HEK293T (cell line): ENCODE data around the gene PRKCA.

ENCODE experiments used
- CTCF ChIA-PET: fragments of 350-600 bp; formaldehyde crosslinking; extraction: SDS; loops from one replicate; lab custom pipeline; 2021; ENCODE audit warnings: antibody characterized with exemption, inconsistent platforms; lab: Yijun Ruan, JAX
- POLR2A ChIA-PET: fragments of 350-600 bp; formaldehyde crosslinking; extraction: SDS; loops from one replicate; lab custom pipeline; 2020; ENCODE audit warnings: antibody characterized with exemption, inconsistent platforms; lab: Yijun Ruan, JAX
- DNase-seq: peaks from one replicate; pipeline ENCODE4 v3.0.0; 2012; ENCODE audit warnings: mixed read lengths; ENCODE audit errors: extremely low spot score
- ARNT ChIP-seq: fragments of 450-650 bp; IDR thresholded peaks from 2 replicates; pipeline ENCODE4 v1.6.1; 2017; ENCODE audit warnings: mild to moderate bottlenecking
- BHLHE40 ChIP-seq: fragments of 450-650 bp; IDR thresholded peaks from 2 replicates; pipeline ENCODE4 v1.6.1; 2016; ENCODE audit warnings: mild to moderate bottlenecking, moderate library complexity, borderline replicate concordance
- CTBP1 ChIP-seq: fragments of 450-650 bp; IDR thresholded peaks from 2 replicates; pipeline ENCODE4 v1.6.1; 2016; ENCODE audit warnings: borderline replicate concordance
- ELF4 ChIP-seq: fragments of 450-650 bp; IDR thresholded peaks from 2 replicates; pipeline ENCODE4 v1.6.1; 2017; ENCODE audit warnings: antibody characterized with exemption
- FOXA1 ChIP-seq: fragments of 450-650 bp; IDR thresholded peaks from 2 replicates; pipeline ENCODE4 v1.6.1; 2016; ENCODE audit warnings: mild to moderate bottlenecking
- FOXK2 ChIP-seq: fragments of 450-650 bp; IDR thresholded peaks from 2 replicates; pipeline ENCODE4 v1.6.1; 2016; ENCODE audit warnings: mild to moderate bottlenecking
- FOXM1 ChIP-seq: fragments of 450-650 bp; IDR thresholded peaks from 2 replicates; pipeline ENCODE4 v1.6.1; 2017; ENCODE audit warnings: mild to moderate bottlenecking, borderline replicate concordance
- HDGF ChIP-seq: fragments of 450-650 bp; IDR thresholded peaks from 2 replicates; pipeline ENCODE4 v1.6.1; 2017; ENCODE audit warnings: antibody characterized with exemption, borderline replicate concordance
- L3MBTL2 ChIP-seq: fragments of 450-650 bp; conservative IDR thresholded peaks from 2 replicates; pipeline ENCODE4 v1.6.1; 2016; ENCODE audit warnings: mild to moderate bottlenecking
- LEF1 ChIP-seq: fragments of 450-650 bp; IDR thresholded peaks from 2 replicates; pipeline ENCODE4 v1.6.1; 2017; ENCODE audit warnings: mild to moderate bottlenecking, borderline replicate concordance
- NFRKB ChIP-seq: fragments of 450-650 bp; IDR thresholded peaks from 2 replicates; pipeline ENCODE4 v1.6.1; 2016; ENCODE audit warnings: mild to moderate bottlenecking, moderate library complexity
- SP1 ChIP-seq: fragments of 450-650 bp; IDR thresholded peaks from 2 replicates; pipeline ENCODE4 v1.6.1; 2017
- SUZ12 ChIP-seq: fragments of 450-650 bp; IDR thresholded peaks from 2 replicates; pipeline ENCODE4 v1.6.1; 2016; ENCODE audit warnings: mild to moderate bottlenecking
- TARDBP ChIP-seq: fragments of 450-650 bp; IDR thresholded peaks from 2 replicates; pipeline ENCODE4 v1.6.1; 2016
- ZNF384 ChIP-seq: fragments of 450-650 bp; IDR thresholded peaks from 2 replicates; pipeline ENCODE4 v1.6.1; 2016
- TF ChIP-seq, protein P1 (sequence below): fragments of 450-650 bp; IDR thresholded peaks from 2 replicates; pipeline ENCODE4 v1.6.1; 2016

Gene PRKCA

DNA sequence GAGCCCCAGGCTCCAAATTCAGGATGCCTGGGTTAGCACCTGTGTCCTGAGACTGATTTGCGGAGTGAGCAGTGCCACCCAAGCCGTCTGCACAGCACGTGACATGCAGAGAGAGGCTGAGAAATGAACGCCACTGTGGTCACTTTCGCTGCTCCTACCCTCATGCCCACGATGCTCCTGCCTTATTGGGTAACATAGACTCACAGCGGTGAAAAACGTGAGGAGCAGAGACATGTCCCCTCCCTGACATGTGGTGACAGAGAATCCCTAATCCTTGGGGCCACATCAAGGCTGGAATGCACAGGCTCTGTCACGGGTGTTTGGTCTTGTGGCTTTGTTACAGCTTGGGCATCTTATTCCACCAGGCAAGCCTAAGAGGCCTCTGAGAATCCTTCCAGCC is 480.4 kb downstream of the PRKCA start:
- POLR2A ChIA-PET = no interaction called here
- no peak for DNase-seq
- CTCF ChIA-PET = no interaction called here
- TF ChIP-seq TARDBP = no peak
- TF ChIP-seq FOXM1 = no peak
- TF ChIP-seq ARNT = no peak
- no peak for TF ChIP-seq CTBP1
- no peak for TF ChIP-seq ZNF384
- TF ChIP-seq, protein P1, sequence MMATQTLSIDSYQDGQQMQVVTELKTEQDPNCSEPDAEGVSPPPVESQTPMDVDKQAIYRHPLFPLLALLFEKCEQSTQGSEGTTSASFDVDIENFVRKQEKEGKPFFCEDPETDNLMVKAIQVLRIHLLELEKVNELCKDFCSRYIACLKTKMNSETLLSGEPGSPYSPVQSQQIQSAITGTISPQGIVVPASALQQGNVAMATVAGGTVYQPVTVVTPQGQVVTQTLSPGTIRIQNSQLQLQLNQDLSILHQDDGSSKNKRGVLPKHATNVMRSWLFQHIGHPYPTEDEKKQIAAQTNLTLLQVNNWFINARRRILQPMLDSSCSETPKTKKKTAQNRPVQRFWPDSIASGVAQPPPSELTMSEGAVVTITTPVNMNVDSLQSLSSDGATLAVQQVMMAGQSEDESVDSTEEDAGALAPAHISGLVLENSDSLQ = no peak
- no peak for TF ChIP-seq SP1
- no peak for TF ChIP-seq HDGF
- no peak for TF ChIP-seq LEF1
- TF ChIP-seq L3MBTL2 = no peak
- TF ChIP-seq BHLHE40 = no peak
- no peak for TF ChIP-seq SUZ12
- no peak for TF ChIP-seq NFRKB
- no peak for TF ChIP-seq ELF4
- no peak for TF ChIP-seq FOXA1
- TF ChIP-seq FOXK2 = no peak

DNA sequence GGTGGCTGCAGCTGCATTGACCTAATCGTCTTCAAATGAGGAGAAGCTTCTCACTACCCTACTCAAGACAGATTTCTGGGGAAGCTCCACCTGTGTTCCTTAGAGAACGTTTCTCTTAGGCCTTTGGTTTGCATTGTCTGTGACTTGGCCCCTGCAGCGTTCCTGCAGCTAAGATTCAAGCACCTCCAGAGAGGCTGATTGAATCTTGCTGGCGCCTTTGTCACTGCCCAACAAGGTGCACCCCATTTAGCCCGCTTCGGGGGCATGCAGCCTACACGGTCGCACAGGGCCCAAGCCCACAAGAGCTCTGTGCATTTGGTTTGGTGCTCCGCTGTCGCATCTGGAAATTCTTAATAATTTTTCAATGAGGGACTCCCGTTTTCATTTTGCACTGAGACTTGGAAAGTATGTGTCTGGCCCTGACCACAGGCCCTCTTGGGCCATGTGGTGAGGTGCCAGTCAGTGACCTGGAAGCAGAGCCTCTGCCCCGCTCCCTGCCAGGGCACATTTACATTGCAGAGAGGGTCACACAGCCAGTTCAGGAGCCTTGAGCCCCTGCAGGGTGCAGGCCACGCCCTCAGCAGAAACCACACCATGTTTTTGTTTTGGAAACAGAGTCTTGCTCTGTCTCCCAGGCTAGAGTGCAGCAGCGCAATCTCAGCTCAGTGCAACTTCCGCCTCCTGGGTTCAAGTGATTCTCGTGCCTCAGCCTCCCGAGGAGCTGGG is 481.4 kb downstream of the PRKCA start:
- no peak for TF ChIP-seq BHLHE40
- TF ChIP-seq HDGF = no peak
- TF ChIP-seq NFRKB = no peak
- no peak for TF ChIP-seq FOXM1
- DNase-seq = no peak
- CTCF ChIA-PET = interaction anchor here (0.6 kb wide), 1 partner anchor 497 kb away, joined by 4 read pairs; no protein-coding TSS in a partner anchor
- POLR2A ChIA-PET = no interaction called here

DNA sequence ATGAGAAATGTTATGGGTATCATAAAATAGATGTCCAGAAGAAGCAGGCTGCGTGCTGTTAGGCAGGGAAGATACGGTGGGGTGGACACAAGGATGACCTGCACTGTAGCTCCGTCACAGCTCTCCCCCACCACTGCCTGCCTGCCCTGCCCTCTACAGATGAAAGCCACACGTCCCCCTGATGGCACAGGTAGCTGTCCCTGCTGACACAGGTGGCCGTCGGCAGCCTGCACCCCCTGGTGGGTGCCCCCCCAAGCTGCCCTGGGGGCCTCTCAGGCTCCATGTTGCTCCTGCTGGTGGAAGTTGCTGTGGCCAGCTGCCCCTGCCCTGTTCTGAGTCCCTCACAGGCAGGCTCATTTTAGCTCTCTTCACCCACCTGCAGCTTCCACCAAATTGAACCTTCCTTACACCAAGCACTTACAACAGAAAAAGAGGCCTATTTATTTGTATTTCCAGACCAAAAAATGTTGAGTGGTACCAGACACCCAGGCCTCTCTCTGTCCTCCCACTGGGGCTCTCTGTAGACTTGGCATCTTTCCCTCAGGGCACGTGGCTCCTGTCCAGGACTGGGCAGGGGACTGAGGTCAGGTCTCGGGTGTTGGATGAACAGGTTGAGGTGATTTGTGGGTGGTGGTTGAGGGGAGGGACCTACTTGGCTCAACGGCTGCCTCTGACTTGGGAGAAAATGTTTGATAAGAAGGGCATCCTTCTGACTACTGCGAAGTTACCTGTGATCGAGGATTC is 482.4 kb downstream of the PRKCA start:
- CTCF ChIA-PET = interaction anchor here (0.6 kb wide), 1 partner anchor 498 kb away, joined by 4 read pairs; no protein-coding TSS in a partner anchor
- POLR2A ChIA-PET = no interaction called here
- no peak for DNase-seq
- no peak for TF ChIP-seq SUZ12
- TF ChIP-seq, protein P1 = no peak
- no peak for TF ChIP-seq FOXM1
- no peak for TF ChIP-seq ARNT
- TF ChIP-seq L3MBTL2 = no peak
- no peak for TF ChIP-seq ZNF384
- no peak for TF ChIP-seq BHLHE40
- no peak for TF ChIP-seq SP1
- TF ChIP-seq NFRKB = no peak
- TF ChIP-seq LEF1 = no peak
- TF ChIP-seq FOXK2 = no peak
- TF ChIP-seq TARDBP = no peak

DNA sequence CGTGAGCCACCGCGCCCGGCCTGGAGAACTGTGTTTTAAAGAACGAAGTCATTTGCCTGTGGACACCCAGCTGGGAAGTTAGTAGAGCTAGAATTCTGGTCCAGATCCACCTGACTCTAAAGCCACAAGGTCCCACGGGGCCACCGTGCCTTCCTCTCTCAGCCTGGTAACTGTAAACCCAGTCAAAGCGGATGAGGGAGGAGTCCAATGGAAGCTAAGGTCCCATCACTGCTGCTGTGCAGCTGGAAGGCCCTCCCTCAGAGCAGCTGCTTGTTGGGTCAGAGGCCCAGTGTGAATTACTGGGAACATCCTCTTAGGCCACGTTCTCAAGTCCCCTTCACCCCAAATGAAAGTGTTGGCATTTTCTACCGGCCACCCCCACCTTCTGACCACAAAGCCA is 483.7 kb downstream of the PRKCA start:
- CTCF ChIA-PET = no interaction called here
- TF ChIP-seq LEF1 = no peak
- no peak for TF ChIP-seq FOXK2
- POLR2A ChIA-PET = no interaction called here
- DNase-seq = no peak

DNA sequence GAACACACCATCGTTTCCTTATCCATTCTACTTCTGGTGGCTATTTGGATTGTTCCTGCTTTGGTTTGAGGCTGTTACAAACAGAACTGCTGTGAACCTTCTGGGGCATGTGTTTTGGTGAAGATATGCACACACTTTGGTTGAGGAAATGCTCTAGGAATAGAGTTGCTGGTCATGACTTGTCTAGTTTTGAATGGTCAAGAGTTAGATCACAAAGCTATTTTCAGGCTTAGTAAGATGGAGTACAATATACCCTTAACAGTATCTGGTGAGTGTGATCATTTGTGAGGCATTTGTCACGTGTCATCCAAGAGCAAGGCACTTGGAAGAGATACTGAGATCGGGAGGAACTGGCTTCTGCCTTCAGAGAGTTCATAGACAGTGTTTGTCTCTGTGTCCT is 485.5 kb downstream of the PRKCA start:
- TF ChIP-seq CTBP1 (no peak), ARNT (no peak), SUZ12 (no peak), SP1 (no peak), FOXM1 (no peak), BHLHE40 (no peak), NFRKB (no peak), TARDBP (no peak)
- TF ChIP-seq, protein P1 = no peak
- DNase-seq = no peak
- ChIA-PET CTCF (no interaction called here), POLR2A (no interaction called here)

DNA sequence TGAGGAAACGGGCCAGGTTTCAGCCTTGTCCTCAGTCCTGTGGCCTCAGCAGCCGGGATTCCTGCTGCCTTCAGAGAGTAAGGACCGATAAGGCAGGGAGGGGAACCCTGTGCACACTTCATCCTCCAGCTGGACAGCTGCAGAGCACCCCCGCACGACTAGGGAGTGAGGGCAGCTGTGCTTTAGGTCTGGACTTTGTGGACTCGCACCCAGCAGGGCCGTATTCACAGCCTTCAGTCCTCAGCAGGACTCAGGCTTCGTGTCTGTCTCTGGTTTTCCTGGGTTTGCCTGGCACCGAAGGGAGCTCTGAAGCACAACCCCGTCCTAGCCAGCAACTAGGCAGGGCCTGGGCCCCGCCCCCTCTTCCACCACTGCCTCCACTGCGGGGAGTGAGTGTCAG is 486.7 kb downstream of the PRKCA start:
- DNase-seq = no peak
- TF ChIP-seq, protein P1 = no peak
- no peak for TF ChIP-seq ELF4
- TF ChIP-seq SUZ12 = no peak
- no peak for TF ChIP-seq FOXA1
- no peak for TF ChIP-seq ARNT
- no peak for TF ChIP-seq L3MBTL2
- TF ChIP-seq TARDBP = no peak
- TF ChIP-seq LEF1 = no peak
- TF ChIP-seq NFRKB = no peak
- no peak for TF ChIP-seq CTBP1
- no peak for TF ChIP-seq FOXK2
- no peak for TF ChIP-seq FOXM1
- no peak for TF ChIP-seq HDGF
- TF ChIP-seq ZNF384 = no peak
- no peak for TF ChIP-seq SP1
- TF ChIP-seq BHLHE40 = no peak
- ChIA-PET POLR2A (no interaction called here), CTCF (no interaction called here)
